GM18526 (cell line): ENCODE results near the gene USP6.

Source experiments
- POLR2A ChIP-seq: IDR thresholded peaks from 3 replicates; pipeline ENCODE4 v1.6.1; 2011; ENCODE audit not compliant: insufficient read length; ENCODE audit errors: extremely low read depth

USP6 gene

DNA sequence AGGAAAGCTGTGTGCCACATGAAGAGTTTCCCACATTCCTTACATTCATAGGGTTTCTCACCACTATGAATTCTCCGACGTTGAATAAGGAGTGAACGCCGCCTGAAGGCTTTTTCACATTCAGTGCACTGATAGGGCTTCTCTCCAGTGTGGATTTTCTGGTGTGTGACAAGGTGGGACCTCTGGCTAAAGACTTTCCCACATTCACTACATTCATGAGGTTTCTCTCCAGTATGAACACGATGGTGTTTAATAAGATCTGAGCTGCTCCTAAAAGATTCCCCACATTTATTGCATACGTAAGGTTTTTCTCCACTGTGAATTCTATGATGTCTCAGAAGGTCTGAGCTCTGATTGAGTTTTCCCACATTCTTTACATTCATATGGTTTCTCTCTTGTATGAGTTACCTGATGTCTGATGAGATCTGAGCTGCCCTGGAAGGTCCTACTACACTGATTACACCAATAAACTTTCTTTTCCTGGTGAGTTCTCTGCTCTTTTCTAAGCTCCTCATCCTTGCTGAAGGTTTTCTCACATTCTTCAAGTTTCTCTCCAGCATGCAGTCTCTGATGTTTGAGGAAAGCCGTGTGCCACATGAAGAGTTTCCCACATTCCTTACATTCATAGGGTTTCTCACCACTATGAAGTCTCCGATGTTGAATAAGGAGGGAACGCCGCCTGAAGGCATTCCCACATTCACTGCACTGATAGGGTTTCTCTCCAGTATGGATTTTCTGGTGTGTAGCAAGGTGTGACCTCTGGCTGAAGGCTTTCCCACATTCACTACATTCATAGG lies 65.9 kb downstream of the USP6 start:
- no peak for TF ChIP-seq POLR2A

DNA sequence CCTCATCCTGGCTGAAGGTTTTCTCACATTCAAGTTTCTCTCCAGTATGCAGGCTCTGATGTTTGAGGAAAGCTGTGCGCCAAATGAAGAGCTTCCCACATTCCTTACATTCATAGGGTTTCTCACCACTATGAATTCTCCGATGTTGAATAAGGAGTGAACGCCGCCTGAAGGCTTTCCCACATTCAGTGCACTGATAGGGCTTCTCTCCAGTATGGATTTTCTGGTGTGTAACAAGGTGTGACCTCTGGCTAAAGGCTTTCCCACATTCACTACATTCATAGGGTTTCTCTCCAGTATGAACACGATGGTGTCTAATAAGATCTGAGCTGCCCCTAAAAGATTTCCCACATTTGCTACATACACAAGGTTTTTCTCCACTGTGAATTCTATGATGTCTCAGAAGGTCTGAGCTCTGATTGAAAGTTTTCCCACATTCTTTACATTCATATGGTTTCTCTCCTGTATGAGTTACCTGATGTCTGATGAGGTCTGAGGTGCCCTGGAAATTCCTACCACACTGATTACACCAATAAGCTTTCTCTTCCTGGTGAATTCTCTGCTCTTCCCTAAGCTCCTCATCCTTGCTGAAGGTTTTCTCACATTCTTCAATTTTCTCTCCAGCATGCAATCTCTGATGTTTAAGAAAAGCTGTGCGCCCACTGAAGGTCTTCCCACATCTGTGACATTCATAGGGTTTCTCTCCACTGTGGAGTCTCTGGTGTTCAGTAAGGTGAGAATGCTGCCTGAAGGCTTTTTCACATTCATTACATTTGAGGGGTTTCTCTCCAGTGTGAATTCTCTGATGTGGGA lies 67.0 kb downstream of the USP6 start:
- TF ChIP-seq POLR2A = no peak

GRCh38 chr17:5183410-5183793 lies 67.6 kb downstream of the USP6 start:
- no peak for TF ChIP-seq POLR2A

- TF ChIP-seq POLR2A = no peak
Measured at GRCh38 chr17:5184288-5184687, 68.5 kb downstream of the USP6 start.

GRCh38 chr17:5191541-5192417 lies 75.9 kb downstream of the USP6 start, which contains the start of gene ZNF594:
Gene ZNF594, minus strand, starts transcription at chr17:5191868. Its CDS starts 7,612 bp downstream, at chr17:5184256.
- TF ChIP-seq POLR2A = peak; percentile 87

DNA sequence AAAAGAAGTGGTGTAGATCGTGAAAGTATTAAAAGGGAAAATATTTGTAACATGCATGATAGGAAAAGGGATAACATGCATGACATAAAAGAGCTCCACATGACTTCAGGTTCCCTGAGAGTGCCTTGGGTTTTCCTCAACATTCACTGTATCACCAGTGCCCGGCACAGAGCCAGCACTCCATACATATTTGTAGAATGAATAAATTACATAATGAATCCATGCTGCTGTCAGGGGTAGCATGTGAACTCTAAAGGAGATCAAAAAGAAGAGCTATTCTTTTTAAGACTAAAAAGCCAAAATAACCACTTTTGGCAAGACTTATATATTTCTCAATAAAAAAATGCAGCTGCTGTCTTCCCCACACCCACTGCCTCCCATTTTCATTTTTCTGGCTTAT lies 78.5 kb downstream of the USP6 start:
- no peak for TF ChIP-seq POLR2A

GRCh38 chr17:5198472-5198871 lies 82.6 kb downstream of the USP6 start:
- TF ChIP-seq POLR2A = no peak

GRCh38 chr17:5200360-5200759 lies 84.5 kb downstream of the USP6 start:
- TF ChIP-seq POLR2A = no peak

DNA sequence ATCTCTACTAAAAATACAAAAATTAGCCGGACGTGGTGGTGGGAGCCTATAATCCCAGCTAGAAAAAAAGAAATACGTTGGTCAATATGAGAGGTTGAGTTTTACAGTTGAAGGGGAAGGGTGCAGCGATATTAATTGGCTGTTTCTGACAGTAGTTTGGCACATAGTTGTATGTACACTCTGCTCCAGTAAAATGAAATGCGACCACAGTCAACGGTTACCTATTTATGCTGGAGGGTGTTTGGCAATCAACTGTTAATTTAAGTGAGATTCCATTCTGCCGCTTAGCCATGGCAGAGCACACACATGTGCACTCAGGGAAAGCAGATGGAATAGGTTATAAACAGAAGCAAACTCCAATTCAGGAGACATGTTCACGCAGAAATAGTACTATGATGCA lies 85.2 kb downstream of the USP6 start:
- TF ChIP-seq POLR2A = no peak

GRCh38 chr17:5203178-5203907 lies 87.5 kb downstream of the USP6 start:
- no peak for TF ChIP-seq POLR2A

DNA sequence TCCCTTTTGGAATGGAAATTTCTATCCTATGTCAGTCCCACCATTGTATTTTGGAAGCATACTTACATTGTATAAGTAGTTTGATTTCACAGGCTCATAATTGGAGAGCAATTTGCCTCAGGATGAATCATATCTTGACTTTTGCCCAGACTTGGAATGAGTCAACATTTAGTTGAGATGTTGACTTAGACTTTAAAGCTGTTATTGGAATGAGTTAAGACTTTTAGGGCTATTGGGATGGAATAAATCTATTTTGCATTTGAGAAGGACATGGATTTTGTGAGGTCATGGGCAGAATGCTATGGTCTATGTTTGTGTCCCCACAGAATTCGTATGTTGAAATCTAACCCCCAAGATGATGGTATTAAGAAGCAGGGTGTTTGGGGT lies 88.1 kb downstream of the USP6 start:
- TF ChIP-seq POLR2A = no peak

DNA sequence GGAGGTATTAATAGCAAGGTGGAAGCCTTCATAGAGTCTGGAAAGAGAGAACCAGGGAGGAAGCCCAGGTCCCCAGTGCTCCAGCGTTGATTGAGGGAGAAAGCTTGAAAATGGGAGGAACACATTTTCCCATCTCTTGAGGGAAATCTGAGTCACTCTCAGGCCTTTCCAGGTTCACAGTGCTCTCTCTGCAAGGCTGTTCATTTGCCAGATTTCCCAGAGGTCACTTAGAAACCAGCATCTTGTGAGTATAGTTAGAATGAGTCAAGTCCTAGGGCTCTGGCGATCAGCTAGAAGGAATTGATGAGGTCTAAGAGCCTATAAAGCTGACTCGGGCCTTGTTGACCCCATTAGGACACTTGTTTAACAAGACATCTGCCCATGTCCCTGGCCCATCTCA lies 93.6 kb downstream of the USP6 start:
- no peak for TF ChIP-seq POLR2A

- no peak for TF ChIP-seq POLR2A
Measured at GRCh38 chr17:5210091-5210490, 94.3 kb downstream of the USP6 start.

DNA sequence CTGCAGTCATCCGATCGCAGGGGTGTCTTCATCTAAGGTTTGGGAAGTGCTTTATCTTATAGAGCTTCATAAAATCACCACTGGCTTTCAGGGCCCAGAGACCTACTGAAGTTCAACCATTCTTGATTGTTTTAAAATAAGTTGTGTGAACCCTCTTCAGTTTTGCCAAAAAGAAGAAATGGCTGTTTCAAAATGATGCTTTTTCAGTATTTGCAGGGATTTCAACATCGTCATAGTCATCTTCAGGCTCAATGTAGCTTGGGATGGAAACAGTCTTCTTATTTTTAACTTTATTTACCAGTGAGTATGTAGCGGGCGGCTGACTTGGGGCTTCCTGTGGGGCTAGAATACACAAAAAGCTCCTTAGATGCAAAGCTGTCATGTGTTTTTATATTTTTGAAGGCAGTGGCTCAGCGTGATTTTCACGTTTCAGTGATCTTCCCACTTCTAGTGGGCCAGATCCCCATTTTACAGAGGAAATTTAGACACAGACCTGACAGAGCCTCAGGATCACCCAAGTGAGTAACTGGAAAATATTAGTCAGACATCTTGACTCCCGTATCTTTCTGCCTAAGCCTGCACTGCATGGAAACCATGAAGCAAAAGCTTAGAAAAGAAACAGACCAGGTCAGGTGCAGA lies 94.9 kb downstream of the USP6 start:
- no peak for TF ChIP-seq POLR2A
